Nephron (organoid): Measurements from ENCODE around the gene HTT.

Source experiments
- H3K27ac Mint-ChIP-seq, 3 experiments: 2 replicates each; pipeline ENCODE4 v1.8.0; 2020; ENCODE audit warnings: mixed read lengths in 3 of 3, mild to moderate bottlenecking in 2 of 3, moderate library complexity in 1 of 3
- H3K27me3 Mint-ChIP-seq: 2 replicates; pipeline ENCODE4 v1.8.0; 2021; ENCODE audit warnings: low read depth, mild to moderate bottlenecking, moderate library complexity, mixed read lengths
- H3K36me3 Mint-ChIP-seq: 2 replicates; pipeline ENCODE4 v1.8.0; 2020; ENCODE audit warnings: low read depth, mixed read lengths
- H3K4me1 Mint-ChIP-seq: 2 replicates; pipeline ENCODE4 v1.8.0; 2020; ENCODE audit warnings: mixed read lengths
- H3K4me3 Mint-ChIP-seq, 3 experiments: 2 replicates each; pipeline ENCODE4 v1.8.0; 2020; ENCODE audit warnings: mild to moderate bottlenecking in 3 of 3, mixed read lengths in 3 of 3, moderate library complexity in 2 of 3
- H3K9me3 Mint-ChIP-seq: 2 replicates; pipeline ENCODE4 v1.8.0; 2020; ENCODE audit warnings: mixed read lengths
- TF ChIP-seq, protein P1 (sequence below), 3 experiments: fragments of 200-600 bp; sonication (generic); IDR thresholded peaks; one replicate each; pipeline ENCODE4 v1.5.0; 2021; ENCODE audit warnings: antibody characterized with exemption in 3 of 3; ENCODE audit not compliant: unreplicated experiment in 3 of 3

The HTT gene

DNA sequence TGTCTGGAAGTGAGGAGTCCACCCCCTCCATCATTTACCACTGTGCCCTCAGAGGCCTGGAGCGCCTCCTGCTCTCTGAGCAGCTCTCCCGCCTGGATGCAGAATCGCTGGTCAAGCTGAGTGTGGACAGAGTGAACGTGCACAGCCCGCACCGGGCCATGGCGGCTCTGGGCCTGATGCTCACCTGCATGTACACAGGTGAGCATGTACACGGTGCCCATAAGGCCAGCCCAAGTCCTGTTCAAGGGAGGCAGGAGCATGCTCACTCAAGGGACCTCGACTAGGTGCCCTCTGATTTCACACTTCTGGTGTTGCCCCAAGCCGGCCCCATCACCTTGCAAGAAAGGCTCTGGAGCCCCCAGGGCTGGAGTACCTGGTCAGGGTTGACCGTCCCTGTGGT, 161.1 kb downstream of the HTT start:
- peaks cover 4% of the 10 kb centered on the region for H3K27me3 Mint-ChIP-seq
- H3K27ac Mint-ChIP-seq, result no peak overlapping the region
- peaks cover 6% of the 10 kb centered on the region for H3K4me1 Mint-ChIP-seq
- no peak overlapping the region for H3K4me3 Mint-ChIP-seq
- no peaks in the 10 kb centered on the region for H3K9me3 Mint-ChIP-seq
- peaks cover 37% of the 10 kb centered on the region for H3K36me3 Mint-ChIP-seq
- TF ChIP-seq, protein P1, sequence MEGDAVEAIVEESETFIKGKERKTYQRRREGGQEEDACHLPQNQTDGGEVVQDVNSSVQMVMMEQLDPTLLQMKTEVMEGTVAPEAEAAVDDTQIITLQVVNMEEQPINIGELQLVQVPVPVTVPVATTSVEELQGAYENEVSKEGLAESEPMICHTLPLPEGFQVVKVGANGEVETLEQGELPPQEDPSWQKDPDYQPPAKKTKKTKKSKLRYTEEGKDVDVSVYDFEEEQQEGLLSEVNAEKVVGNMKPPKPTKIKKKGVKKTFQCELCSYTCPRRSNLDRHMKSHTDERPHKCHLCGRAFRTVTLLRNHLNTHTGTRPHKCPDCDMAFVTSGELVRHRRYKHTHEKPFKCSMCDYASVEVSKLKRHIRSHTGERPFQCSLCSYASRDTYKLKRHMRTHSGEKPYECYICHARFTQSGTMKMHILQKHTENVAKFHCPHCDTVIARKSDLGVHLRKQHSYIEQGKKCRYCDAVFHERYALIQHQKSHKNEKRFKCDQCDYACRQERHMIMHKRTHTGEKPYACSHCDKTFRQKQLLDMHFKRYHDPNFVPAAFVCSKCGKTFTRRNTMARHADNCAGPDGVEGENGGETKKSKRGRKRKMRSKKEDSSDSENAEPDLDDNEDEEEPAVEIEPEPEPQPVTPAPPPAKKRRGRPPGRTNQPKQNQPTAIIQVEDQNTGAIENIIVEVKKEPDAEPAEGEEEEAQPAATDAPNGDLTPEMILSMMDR (IDR thresholded peaks at IDR 0.05; ENCODE audit: unreplicated experiment in 3 of 3), result no peak

DNA sequence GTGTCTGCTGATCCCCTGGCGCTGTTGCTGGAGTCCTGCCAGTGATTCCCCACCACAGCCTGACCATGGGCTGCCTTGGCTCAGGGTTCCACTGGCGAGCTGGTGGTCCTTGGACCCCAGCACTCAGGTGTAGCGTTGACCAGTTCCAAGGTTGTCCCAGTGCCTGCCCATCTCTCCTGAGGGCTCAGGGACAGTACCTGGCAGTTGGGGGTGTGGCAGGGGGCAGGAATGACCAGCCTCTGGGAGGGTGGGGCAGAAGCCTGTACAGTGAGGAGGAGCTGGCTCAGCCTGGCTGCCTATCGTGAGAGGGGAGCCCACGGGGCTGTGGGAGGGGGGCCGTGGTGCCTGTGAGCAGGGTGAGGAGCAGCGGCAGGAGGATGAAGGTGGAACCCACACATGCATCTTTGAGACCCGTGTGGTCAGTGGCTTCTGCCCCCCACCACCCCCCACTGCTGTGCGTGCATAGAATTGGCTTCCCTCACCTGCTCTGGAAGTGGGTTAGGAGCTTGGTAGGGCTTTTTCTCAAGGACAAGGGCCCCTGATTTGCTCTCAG, 161.9 kb downstream of the HTT start:
- Mint-ChIP-seq H3K27me3 (peaks cover 4% of the 10 kb centered on the region), H3K9me3 (no peaks in the 10 kb centered on the region)

DNA sequence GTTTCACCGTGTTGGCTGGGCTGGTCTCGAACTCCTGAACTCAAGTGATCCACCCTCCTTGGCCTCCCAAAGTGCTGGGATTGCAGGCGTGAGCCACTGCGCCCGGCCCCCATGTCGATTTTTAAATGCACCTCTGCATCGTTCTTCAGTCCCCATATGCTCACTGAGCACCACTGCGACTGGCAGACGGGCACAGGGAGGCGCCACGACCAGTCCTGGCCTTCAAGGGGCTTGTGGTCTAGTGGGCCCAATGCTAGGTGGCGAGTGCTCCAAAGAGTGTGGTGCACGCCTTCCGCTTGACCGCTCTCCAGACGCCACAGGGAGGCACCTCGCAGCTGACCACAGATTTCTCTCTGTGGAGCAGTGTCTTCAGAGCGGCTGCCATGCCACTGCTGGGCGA, 162.8 kb downstream of the HTT start:
- H3K9me3 Mint-ChIP-seq, result no peaks in the 10 kb centered on the region
- H3K36me3 Mint-ChIP-seq, result peaks cover 35% of the 10 kb centered on the region
- TF ChIP-seq, protein P1 (IDR thresholded peaks at IDR 0.05; ENCODE audit: unreplicated experiment in 3 of 3), result no peak
- H3K27ac Mint-ChIP-seq, result no peak overlapping the region
- H3K27me3 Mint-ChIP-seq, result peaks cover 4% of the 10 kb centered on the region
- no peak overlapping the region for H3K4me3 Mint-ChIP-seq
- peaks cover 23% of the 10 kb centered on the region for H3K4me1 Mint-ChIP-seq

More for the DNA sequence above, 161.9 kb downstream of the HTT start:
- Mint-ChIP-seq H3K27ac (no peak overlapping the region), H3K36me3 (peaks cover 40% of the 10 kb centered on the region), H3K4me1 (peaks cover 14% of the 10 kb centered on the region), H3K4me3 (no peak overlapping the region)
- TF ChIP-seq, protein P1 (IDR thresholded peaks at IDR 0.05; ENCODE audit: unreplicated experiment in 3 of 3), result no peak

DNA sequence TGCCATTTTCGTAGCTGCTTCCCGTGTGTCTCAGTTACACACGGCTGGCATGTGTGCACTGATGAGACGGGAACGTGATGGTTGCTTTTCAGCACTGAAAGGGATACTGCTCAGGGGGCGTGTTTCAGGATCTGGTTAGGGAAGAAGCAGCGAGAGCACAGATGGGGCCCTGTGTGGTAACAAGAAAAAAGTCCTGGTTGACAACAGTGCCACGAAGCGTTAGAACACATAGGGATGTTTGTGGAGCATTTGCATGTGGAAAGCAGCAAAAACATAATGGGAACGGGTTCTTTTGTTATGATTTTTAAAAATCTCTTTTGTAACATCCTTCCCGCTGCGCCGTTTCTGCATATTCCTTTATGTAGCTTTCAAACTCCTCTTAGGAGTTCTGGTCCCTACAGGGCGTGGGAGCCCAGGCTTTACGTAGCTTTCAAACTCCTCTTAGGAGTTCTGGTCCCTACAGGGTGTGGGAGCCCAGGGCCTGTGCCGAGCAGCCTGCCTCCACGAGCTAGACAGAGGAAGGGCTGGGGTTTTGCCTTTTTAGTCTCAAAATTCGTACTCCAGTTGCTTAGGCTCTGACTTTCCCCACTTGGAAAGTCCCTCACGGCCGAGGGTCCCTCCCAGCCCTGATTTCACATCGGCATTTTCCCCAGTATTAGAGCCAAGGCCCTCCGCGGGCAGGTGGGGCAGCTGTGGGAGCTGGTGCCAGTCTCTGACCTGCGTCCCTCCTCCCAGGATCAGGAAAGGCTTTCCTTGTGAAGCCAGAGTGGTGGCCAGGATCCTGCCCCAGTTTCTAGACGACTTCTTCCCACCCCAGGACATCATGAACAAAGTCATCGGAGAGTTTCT, 163.5 kb downstream of the HTT start:
- H3K4me1 Mint-ChIP-seq, result peaks cover 30% of the 10 kb centered on the region
- H3K4me3 Mint-ChIP-seq, result no peak overlapping the region
- H3K36me3 Mint-ChIP-seq, result peaks cover 35% of the 10 kb centered on the region
- TF ChIP-seq, protein P1 (IDR thresholded peaks at IDR 0.05; ENCODE audit: unreplicated experiment in 3 of 3), result no peak
- H3K9me3 Mint-ChIP-seq, result no peaks in the 10 kb centered on the region
- H3K27me3 Mint-ChIP-seq, result peaks cover 4% of the 10 kb centered on the region
- no peak overlapping the region for H3K27ac Mint-ChIP-seq

DNA sequence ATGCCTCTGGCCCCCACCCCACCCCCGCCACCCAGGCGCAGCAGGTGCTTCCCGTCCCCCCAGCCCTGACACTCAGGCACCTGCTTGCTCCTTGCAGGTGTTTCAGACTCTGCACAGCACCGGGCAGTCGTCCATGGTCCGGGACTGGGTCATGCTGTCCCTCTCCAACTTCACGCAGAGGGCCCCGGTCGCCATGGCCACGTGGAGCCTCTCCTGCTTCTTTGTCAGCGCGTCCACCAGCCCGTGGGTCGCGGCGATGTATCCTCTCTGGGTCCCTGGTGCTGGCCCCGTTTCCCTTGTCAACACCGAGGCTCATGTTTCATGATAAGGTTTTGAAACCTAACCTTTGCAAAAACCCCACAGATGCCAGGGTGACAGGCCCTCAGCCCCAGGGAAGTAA, 164.2 kb downstream of the HTT start:
- Mint-ChIP-seq H3K27ac (no peak overlapping the region), H3K9me3 (no peaks in the 10 kb centered on the region), H3K4me3 (no peak overlapping the region), H3K36me3 (peaks cover 34% of the 10 kb centered on the region), H3K4me1 (peaks cover 38% of the 10 kb centered on the region), H3K27me3 (peaks cover 4% of the 10 kb centered on the region)
- TF ChIP-seq, protein P1 (IDR thresholded peaks at IDR 0.05; ENCODE audit: unreplicated experiment in 3 of 3), result no peak
